Mesenchymal stem cell (in vitro differentiated cells and primary cell): Measurements from ENCODE around the gene ACTR8.

Source experiments
- DNase-seq: peaks from one replicate; pipeline ENCODE4 v3.0.0-alpha.2; 2013
- H2AFZ ChIP-seq: one replicate; pipeline ENCODE4 v1.6.1; 2013; ENCODE audit warnings: low read depth, mild to moderate bottlenecking, control low read depth, inconsistent platforms, low read length, moderate library complexity
- H2AK5ac ChIP-seq: 2 replicates; pipeline ENCODE4 v1.6.1; 2013; ENCODE audit warnings: low read length, moderate library complexity, mild to moderate bottlenecking, inconsistent platforms; ENCODE audit not compliant: severe bottlenecking
- H2BK120ac ChIP-seq: one replicate; pipeline ENCODE4 v1.6.1; 2013; ENCODE audit warnings: low read depth, mild to moderate bottlenecking, inconsistent platforms, low read length, moderate library complexity
- H2BK12ac ChIP-seq, 2 experiments: one replicate each; pipeline ENCODE4 v1.6.1; 2013; ENCODE audit warnings: inconsistent platforms in 2 of 2, low read length in 2 of 2, mild to moderate bottlenecking in 2 of 2, moderate library complexity in 2 of 2, control low read depth in 1 of 2
- H2BK15ac ChIP-seq: one replicate; pipeline ENCODE4 v1.6.1; 2013; ENCODE audit warnings: mild to moderate bottlenecking, low read depth, inconsistent platforms; ENCODE audit not compliant: poor library complexity, severe bottlenecking
- H2BK5ac ChIP-seq: 2 replicates; pipeline ENCODE4 v1.6.1; 2013; ENCODE audit warnings: low read depth, mild to moderate bottlenecking, low read length, control low read depth, inconsistent platforms; ENCODE audit not compliant: poor library complexity, severe bottlenecking
- H3K14ac ChIP-seq, 2 experiments: one replicate each; pipeline ENCODE4 v1.6.1; 2013; ENCODE audit warnings: inconsistent platforms in 2 of 2, low read length in 2 of 2, control low read depth in 1 of 2, mild to moderate bottlenecking in 1 of 2, moderate library complexity in 1 of 2
- H3K18ac ChIP-seq, 2 experiments: one replicate each; pipeline ENCODE4 v1.6.1; 2013; ENCODE audit warnings: inconsistent platforms in 2 of 2, low read length in 2 of 2, control low read depth in 1 of 2, low read depth in 1 of 2, mild to moderate bottlenecking in 1 of 2
- H3K23ac ChIP-seq, 2 experiments: one replicate each; pipeline ENCODE4 v1.6.1; 2013; ENCODE audit warnings: inconsistent platforms in 2 of 2, low read length in 2 of 2, mild to moderate bottlenecking in 2 of 2, moderate library complexity in 2 of 2, control low read depth in 1 of 2
- H3K27ac ChIP-seq: 2 replicates; pipeline ENCODE4 v1.5.1; 2013; ENCODE audit warnings: mild to moderate bottlenecking, moderate library complexity, low read length, control low read depth, inconsistent platforms; ENCODE audit not compliant: poor library complexity, severe bottlenecking
- H3K27me3 ChIP-seq, 2 experiments: 2 replicates each; pipeline versions ENCODE4 v1.6.1 to v1.7.0; 2013; ENCODE audit warnings: low read length in 2 of 2, mild to moderate bottlenecking in 2 of 2, moderate library complexity in 2 of 2, control low read depth in 1 of 2, inconsistent platforms in 1 of 2; ENCODE audit not compliant: control insufficient read depth in 1 of 2, insufficient read depth in 1 of 2
- H3K36me3 ChIP-seq, 2 experiments: 2 replicates each; pipeline versions ENCODE4 v1.6.1 to v1.7.0; 2013; ENCODE audit warnings: low read length in 2 of 2, control low read depth in 1 of 2, inconsistent platforms in 1 of 2, low read depth in 1 of 2, mild to moderate bottlenecking in 1 of 2; ENCODE audit not compliant: insufficient read depth in 2 of 2, control insufficient read depth in 1 of 2
- H3K4ac ChIP-seq, 2 experiments: one replicate each; pipeline ENCODE4 v1.6.1; 2013; ENCODE audit warnings: inconsistent platforms in 2 of 2, low read length in 2 of 2, mild to moderate bottlenecking in 2 of 2, moderate library complexity in 2 of 2, control low read depth in 1 of 2, low read depth in 1 of 2
- H3K4me1 ChIP-seq: 2 replicates; pipeline ENCODE4 v1.6.1; 2013; ENCODE audit warnings: low read depth, low read length, control low read depth; ENCODE audit not compliant: control insufficient read depth, insufficient read depth
- H3K4me2 ChIP-seq: 2 replicates; pipeline ENCODE4 v1.6.1; 2013; ENCODE audit warnings: low read length, mild to moderate bottlenecking, inconsistent platforms; ENCODE audit not compliant: poor library complexity, severe bottlenecking
- H3K4me3 ChIP-seq, 2 experiments: 2 replicates each; pipeline versions ENCODE4 v1.5.1 to v1.7.0; 2013; ENCODE audit warnings: low read length in 2 of 2, mild to moderate bottlenecking in 2 of 2, control low read depth in 1 of 2, low read depth in 1 of 2; ENCODE audit not compliant: insufficient read depth in 1 of 2
- H3K79me1 ChIP-seq: replicated peaks from 2 replicates; pipeline ENCODE4 v1.6.1; 2013; ENCODE audit warnings: mild to moderate bottlenecking, control low read depth, low read length, inconsistent platforms; ENCODE audit not compliant: poor library complexity, severe bottlenecking
- H3K9ac ChIP-seq: 2 replicates; pipeline ENCODE4 v1.7.0; 2013; ENCODE audit warnings: mild to moderate bottlenecking, low read length, moderate library complexity
- H3K9me3 ChIP-seq: 2 replicates; pipeline ENCODE4 v1.7.0; 2013; ENCODE audit warnings: mild to moderate bottlenecking, low read length; ENCODE audit not compliant: control insufficient read depth
- H4K8ac ChIP-seq: one replicate; pipeline ENCODE4 v1.6.1; 2013; ENCODE audit warnings: inconsistent platforms, mild to moderate bottlenecking, low read length, moderate library complexity
- H4K91ac ChIP-seq: one replicate; pipeline ENCODE4 v1.6.1; 2013; ENCODE audit warnings: mild to moderate bottlenecking, low read length, inconsistent platforms
- WGBS: methylation state at CpG from one replicate; pipeline ENCODE4 v1.1.7; 2013; ENCODE audit warnings: mixed read lengths; 5-methylcytosine and 5-hydroxymethylcytosine counted together

The ACTR8 gene

GRCh38 chr3:53846134-53846850 lies 35.7 kb downstream of the ACTR8 start, which contains the start of the genes CHDH and IL17RB:
CHDH (minus strand) TSS chr3:53846419; CDS start chr3:53824008, 22,411 bp downstream.
IL17RB (plus strand) TSS chr3:53846568; CDS start chr3:53846589, 21 bp downstream.
- Histone ChIP-seq H3K9ac (peak within 1 kb of the TSS; percentile 79), H3K14ac (no peak within 1 kb of the TSS), H3K27me3 (peaks cover 18 to 29% of the 10 kb centered on the region in 2 experiments), H4K91ac (peak within 1 kb of the TSS; percentile 10), H3K4me2 (peak within 1 kb of the TSS; percentile 98), H4K8ac (no peak within 1 kb of the TSS), H2BK12ac (no peak within 1 kb of the TSS), H3K27ac (no peak within 1 kb of the TSS), H3K23ac (peak within 1 kb of the TSS in 1 of 2 experiments; percentile 2), H3K4me3 (peak within 1 kb of the TSS; percentile 71 to 82), H2AFZ (peak within 1 kb of the TSS; percentile 42), H2BK120ac (no peak within 1 kb of the TSS), H2BK5ac (no peak within 1 kb of the TSS), H3K36me3 (no peaks in the 10 kb centered on the region), H3K4me1 (peaks cover 14% of the 10 kb centered on the region), H2BK15ac (no peak within 1 kb of the TSS), H3K4ac (no peak within 1 kb of the TSS), H3K18ac (no peak within 1 kb of the TSS), H2AK5ac (no peak within 1 kb of the TSS), H3K79me1 (no peaks in the 10 kb centered on the region), H3K9me3 (no peaks in the 10 kb centered on the region)
- WGBS = 12% methylated on average over 38 of the region's 91 CpGs
- DNase-seq = no peak

GRCh38 chr3:53845881-53846133 lies 36.1 kb downstream of the ACTR8 start:
- Histone ChIP-seq H3K9me3 (no peaks in the 10 kb centered on the region), H2BK5ac (no peak overlapping the region), H4K91ac (no peak overlapping the region), H3K4ac (no peak overlapping the region), H2AFZ (no peak overlapping the region), H3K4me2 (peak overlapping the region; percentile 98), H3K4me1 (peaks cover 14% of the 10 kb centered on the region), H3K18ac (no peak overlapping the region), H2AK5ac (no peak overlapping the region), H3K9ac (peak overlapping the region; percentile 79), H3K4me3 (peak overlapping the region; percentile 71 to 82), H2BK15ac (no peak overlapping the region), H2BK12ac (no peak overlapping the region), H4K8ac (no peak overlapping the region), H3K23ac (no peak overlapping the region), H3K27me3 (peaks cover 18 to 29% of the 10 kb centered on the region in 2 experiments), H3K79me1 (no peaks in the 10 kb centered on the region), H3K36me3 (no peaks in the 10 kb centered on the region), H3K14ac (no peak overlapping the region), H3K27ac (no peak overlapping the region), H2BK120ac (no peak overlapping the region)
- no peak for DNase-seq
- 0% methylated on average over 30 of the region's 34 CpGs for WGBS

- Histone ChIP-seq H3K4ac (no peak overlapping the region), H2BK5ac (no peak overlapping the region), H2BK12ac (no peak overlapping the region), H3K79me1 (no peaks in the 10 kb centered on the region), H3K27me3 (peaks cover 18 to 29% of the 10 kb centered on the region in 2 experiments), H3K18ac (no peak overlapping the region), H2AK5ac (no peak overlapping the region), H3K23ac (no peak overlapping the region), H3K27ac (no peak overlapping the region), H2AFZ (no peak overlapping the region), H3K9me3 (no peaks in the 10 kb centered on the region), H4K91ac (no peak overlapping the region), H2BK120ac (no peak overlapping the region), H3K4me3 (peak overlapping the region; percentile 71 to 82), H3K4me2 (peak overlapping the region; percentile 98), H4K8ac (no peak overlapping the region), H3K9ac (peak overlapping the region; percentile 79), H2BK15ac (no peak overlapping the region), H3K4me1 (peaks cover 14% of the 10 kb centered on the region), H3K14ac (no peak overlapping the region), H3K36me3 (no peaks in the 10 kb centered on the region)
- 18% methylated on average over 25 of the region's 25 CpGs for WGBS
- peak; percentile 33 for DNase-seq
These were observed 36.7 kb downstream of the ACTR8 start for GRCh38 chr3:53845103-53845880.
